GM19035 (cell line): ENCODE data around the gene OPN4.

Experiments used
- ATAC-seq: cut with Tn5 transposase; IDR thresholded peaks from one replicate; pipeline ENCODE4 v1.9.1; 2021; ENCODE audit not compliant: unreplicated experiment

The OPN4 gene

GRCh38 chr10:86678999-86679792 lies 24.8 kb downstream of the OPN4 start:
- ATAC-seq = no peak

- ATAC-seq = no peak
Measured at GRCh38 chr10:86681047-86681446, 26.7 kb downstream of the OPN4 start.

- ATAC-seq = no peak
Measured at GRCh38 chr10:86681722-86682386, 27.5 kb downstream of the OPN4 start.

GRCh38 chr10:86682675-86683074 lies 28.3 kb downstream of the OPN4 start:
- no peak for ATAC-seq

- no peak for ATAC-seq
Measured at GRCh38 chr10:86684331-86685097, 30.2 kb downstream of the OPN4 start.

GRCh38 chr10:86685416-86685815 lies 31.1 kb downstream of the OPN4 start:
- ATAC-seq = no peak

GRCh38 chr10:86685893-86686632 lies 31.7 kb downstream of the OPN4 start:
- ATAC-seq = no peak

GRCh38 chr10:86686972-86687371 lies 32.6 kb downstream of the OPN4 start:
- no peak for ATAC-seq

GRCh38 chr10:86687750-86688149 lies 33.4 kb downstream of the OPN4 start:
- ATAC-seq = no peak

- ATAC-seq = peak; percentile 87
Measured at GRCh38 chr10:86688398-86688921, 34.1 kb downstream of the OPN4 start.

- ATAC-seq = no peak
Measured at GRCh38 chr10:86689146-86689545, 34.8 kb downstream of the OPN4 start.

- ATAC-seq = no peak
Measured at GRCh38 chr10:86690231-86690630, 35.9 kb downstream of the OPN4 start.

- no peak for ATAC-seq
Measured at GRCh38 chr10:86690657-86691084, 36.3 kb downstream of the OPN4 start.

GRCh38 chr10:86691333-86692022 lies 37.1 kb downstream of the OPN4 start:
- ATAC-seq = no peak

GRCh38 chr10:86692023-86692514 lies 37.7 kb downstream of the OPN4 start:
- no peak for ATAC-seq

- no peak for ATAC-seq
Measured at GRCh38 chr10:86692664-86693063, 38.3 kb downstream of the OPN4 start.

- no peak for ATAC-seq
Measured at GRCh38 chr10:86693275-86693674, 38.9 kb downstream of the OPN4 start.

- ATAC-seq = no peak
Measured at GRCh38 chr10:86693721-86694369, 39.5 kb downstream of the OPN4 start.

- ATAC-seq = no peak
Measured at GRCh38 chr10:86698207-86698940, 44.0 kb downstream of the OPN4 start.
